ENCODE measurements around the gene PDE9A. TPM values are rescaled to one million over a fixed set of nuclear protein-coding genes. Genes with fewer than 3 reads are reported as not detected.
"Not testable (repeated sequence)": the region's sequence is repeated elsewhere in the genome, so short reads cannot be mapped to it uniquely, and the experiment has no call there.

PDE9A gene
- total RNA-seq, 2 experiments from 2014 or later: 6.5 to 7.7 TPM

- H3K9me3 Mint-ChIP-seq: no peaks in the 10 kb centered on the region
- H3K4me3 Mint-ChIP-seq: no peak overlapping the region
- H3K36me3 Mint-ChIP-seq: peaks cover 3% of the 10 kb centered on the region
- DNase-seq: no peak
- H3K4me1 Mint-ChIP-seq: no peaks in the 10 kb centered on the region
- no peaks in the 10 kb centered on the region for H3K27me3 Mint-ChIP-seq
- H3K27ac Mint-ChIP-seq: no peak overlapping the region
Measured at GRCh38 chr21:42703965-42704364, 50.5 kb downstream of the PDE9A start.

- Mint-ChIP-seq H3K9me3 (no peaks in the 10 kb centered on the region), H3K27me3 (no peaks in the 10 kb centered on the region), H3K4me1 (no peaks in the 10 kb centered on the region), H3K4me3 (no peak overlapping the region), H3K36me3 (peaks cover 3% of the 10 kb centered on the region), H3K27ac (no peak overlapping the region)
- DNase-seq: no peak
Measured at GRCh38 chr21:42704861-42705260, 51.4 kb downstream of the PDE9A start.

GRCh38 chr21:42705346-42705745 is 51.9 kb downstream of the PDE9A start:
- no peak for DNase-seq
- Mint-ChIP-seq H3K4me1 (no peaks in the 10 kb centered on the region), H3K4me3 (no peak overlapping the region), H3K27ac (no peak overlapping the region), H3K27me3 (no peaks in the 10 kb centered on the region), H3K36me3 (peaks cover 3% of the 10 kb centered on the region), H3K9me3 (no peaks in the 10 kb centered on the region)

- DNase-seq: no peak
- Mint-ChIP-seq H3K4me1 (no peaks in the 10 kb centered on the region), H3K36me3 (peaks cover 3% of the 10 kb centered on the region), H3K27ac (no peak overlapping the region), H3K4me3 (no peak overlapping the region), H3K27me3 (no peaks in the 10 kb centered on the region), H3K9me3 (no peaks in the 10 kb centered on the region)
Measured at GRCh38 chr21:42705746-42706374, 52.4 kb downstream of the PDE9A start.

GRCh38 chr21:42706765-42707164 is 53.3 kb downstream of the PDE9A start:
- Mint-ChIP-seq H3K27ac (no peak overlapping the region), H3K4me1 (no peaks in the 10 kb centered on the region), H3K27me3 (no peaks in the 10 kb centered on the region), H3K36me3 (peaks cover 3% of the 10 kb centered on the region), H3K4me3 (no peak overlapping the region), H3K9me3 (no peaks in the 10 kb centered on the region)
- no peak for DNase-seq

- Mint-ChIP-seq H3K36me3 (peaks cover 3% of the 10 kb centered on the region), H3K9me3 (no peaks in the 10 kb centered on the region), H3K4me3 (no peak overlapping the region), H3K27ac (no peak overlapping the region), H3K4me1 (no peaks in the 10 kb centered on the region), H3K27me3 (no peaks in the 10 kb centered on the region)
- DNase-seq: no peak
Measured at GRCh38 chr21:42707207-42707830, 53.9 kb downstream of the PDE9A start.

GRCh38 chr21:42708107-42708506 is 54.7 kb downstream of the PDE9A start:
- Mint-ChIP-seq H3K4me3 (no peak overlapping the region), H3K27ac (no peak overlapping the region), H3K9me3 (no peaks in the 10 kb centered on the region), H3K4me1 (no peaks in the 10 kb centered on the region), H3K36me3 (no peaks in the 10 kb centered on the region), H3K27me3 (no peaks in the 10 kb centered on the region)
- no peak for DNase-seq

GRCh38 chr21:42708916-42709315 is 55.5 kb downstream of the PDE9A start:
- H3K27ac Mint-ChIP-seq, DNase-seq, H3K9me3 Mint-ChIP-seq, H3K4me3 Mint-ChIP-seq, H3K27me3 Mint-ChIP-seq, H3K4me1 Mint-ChIP-seq, H3K36me3 Mint-ChIP-seq: not testable (repeated sequence)

- no peaks in the 10 kb centered on the region for H3K9me3 Mint-ChIP-seq
- H3K4me1 Mint-ChIP-seq: no peaks in the 10 kb centered on the region
- no peak overlapping the region for H3K4me3 Mint-ChIP-seq
- no peak for DNase-seq
- H3K27me3 Mint-ChIP-seq: no peaks in the 10 kb centered on the region
- no peak overlapping the region for H3K27ac Mint-ChIP-seq
- no peaks in the 10 kb centered on the region for H3K36me3 Mint-ChIP-seq
Measured at GRCh38 chr21:42711667-42712066, 58.2 kb downstream of the PDE9A start.

GRCh38 chr21:42715427-42715826 is 62.0 kb downstream of the PDE9A start:
- not testable (repeated sequence) for H3K4me3 Mint-ChIP-seq, H3K4me1 Mint-ChIP-seq, H3K27ac Mint-ChIP-seq, DNase-seq, H3K36me3 Mint-ChIP-seq, H3K9me3 Mint-ChIP-seq, H3K27me3 Mint-ChIP-seq

- no peaks in the 10 kb centered on the region for H3K4me1 Mint-ChIP-seq
- no peaks in the 10 kb centered on the region for H3K9me3 Mint-ChIP-seq
- no peaks in the 10 kb centered on the region for H3K36me3 Mint-ChIP-seq
- H3K27me3 Mint-ChIP-seq: no peaks in the 10 kb centered on the region
- no peak overlapping the region for H3K27ac Mint-ChIP-seq
- no peak overlapping the region for H3K4me3 Mint-ChIP-seq
- no peak for DNase-seq
Measured at GRCh38 chr21:42716074-42716473, 62.7 kb downstream of the PDE9A start.

GRCh38 chr21:42720484-42720883 is 67.1 kb downstream of the PDE9A start:
- H3K36me3 Mint-ChIP-seq, H3K4me1 Mint-ChIP-seq, H3K27me3 Mint-ChIP-seq, H3K9me3 Mint-ChIP-seq, H3K4me3 Mint-ChIP-seq, H3K27ac Mint-ChIP-seq, DNase-seq: not testable (repeated sequence)

GRCh38 chr21:42721341-42721824 is 68.0 kb downstream of the PDE9A start:
- Mint-ChIP-seq H3K4me3 (no peak overlapping the region), H3K27ac (no peak overlapping the region), H3K4me1 (peaks cover 7% of the 10 kb centered on the region), H3K27me3 (no peaks in the 10 kb centered on the region), H3K9me3 (no peaks in the 10 kb centered on the region), H3K36me3 (no peaks in the 10 kb centered on the region)
- DNase-seq: no peak

GRCh38 chr21:42722153-42722552 is 68.7 kb downstream of the PDE9A start:
- H3K36me3 Mint-ChIP-seq: no peaks in the 10 kb centered on the region
- H3K4me3 Mint-ChIP-seq: no peak overlapping the region
- DNase-seq: no peak
- no peaks in the 10 kb centered on the region for H3K27me3 Mint-ChIP-seq
- no peak overlapping the region for H3K27ac Mint-ChIP-seq
- H3K4me1 Mint-ChIP-seq: peaks cover 7% of the 10 kb centered on the region
- H3K9me3 Mint-ChIP-seq: no peaks in the 10 kb centered on the region

GRCh38 chr21:42722808-42723473 is 69.5 kb downstream of the PDE9A start:
- no peak for DNase-seq
- H3K27ac Mint-ChIP-seq: no peak overlapping the region
- H3K4me3 Mint-ChIP-seq: no peak overlapping the region
- H3K27me3 Mint-ChIP-seq: no peaks in the 10 kb centered on the region
- no peaks in the 10 kb centered on the region for H3K36me3 Mint-ChIP-seq
- H3K9me3 Mint-ChIP-seq: no peaks in the 10 kb centered on the region
- peaks cover 7% of the 10 kb centered on the region for H3K4me1 Mint-ChIP-seq
